Jurkat, Clone E6-1 (cell line): ENCODE data around the gene KCNIP2.

Experiments used
- DNase-seq: peaks from one replicate; pipeline ENCODE4 v3.0.0-alpha.2; 2011; ENCODE audit warnings: low read depth, low spot score
- H3K4me3 ChIP-seq: 2 replicates; pipeline ENCODE4 v1.5.1; 2011; ENCODE audit warnings: mild to moderate bottlenecking, low read length, control low read depth, moderate library complexity

KCNIP2 gene

DNA sequence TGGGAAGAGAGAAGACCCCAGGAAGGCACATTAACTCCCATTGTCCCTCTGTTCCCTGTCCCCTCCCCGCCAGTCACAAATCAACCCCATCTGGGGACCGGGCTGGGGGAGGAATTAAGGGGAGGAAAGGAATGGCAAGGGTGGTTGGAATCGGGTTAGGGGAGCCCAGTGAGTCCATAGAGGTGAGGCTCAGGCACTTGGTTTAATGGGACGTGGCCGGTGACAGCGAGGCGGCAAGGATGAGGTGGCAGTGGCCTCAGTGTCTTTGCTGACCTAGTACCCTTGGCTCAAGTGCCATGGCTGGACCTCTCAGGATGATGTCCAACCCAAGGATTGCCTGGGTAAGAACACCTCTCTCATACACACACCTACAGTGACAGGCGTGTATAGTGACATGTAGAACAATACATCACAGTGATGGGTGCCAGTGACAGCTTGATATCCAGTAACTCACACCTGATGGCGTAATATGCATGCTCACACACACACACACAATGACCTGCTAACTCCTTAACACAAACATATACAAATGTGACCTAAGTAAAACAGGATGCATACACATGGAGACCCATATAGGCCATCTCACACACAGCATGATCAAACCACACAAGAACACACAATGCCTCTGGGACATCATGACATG is 12.3 kb downstream of the KCNIP2 start:
- no peak for DNase-seq
- peak overlapping the region; percentile 60 for H3K4me3 ChIP-seq

DNA sequence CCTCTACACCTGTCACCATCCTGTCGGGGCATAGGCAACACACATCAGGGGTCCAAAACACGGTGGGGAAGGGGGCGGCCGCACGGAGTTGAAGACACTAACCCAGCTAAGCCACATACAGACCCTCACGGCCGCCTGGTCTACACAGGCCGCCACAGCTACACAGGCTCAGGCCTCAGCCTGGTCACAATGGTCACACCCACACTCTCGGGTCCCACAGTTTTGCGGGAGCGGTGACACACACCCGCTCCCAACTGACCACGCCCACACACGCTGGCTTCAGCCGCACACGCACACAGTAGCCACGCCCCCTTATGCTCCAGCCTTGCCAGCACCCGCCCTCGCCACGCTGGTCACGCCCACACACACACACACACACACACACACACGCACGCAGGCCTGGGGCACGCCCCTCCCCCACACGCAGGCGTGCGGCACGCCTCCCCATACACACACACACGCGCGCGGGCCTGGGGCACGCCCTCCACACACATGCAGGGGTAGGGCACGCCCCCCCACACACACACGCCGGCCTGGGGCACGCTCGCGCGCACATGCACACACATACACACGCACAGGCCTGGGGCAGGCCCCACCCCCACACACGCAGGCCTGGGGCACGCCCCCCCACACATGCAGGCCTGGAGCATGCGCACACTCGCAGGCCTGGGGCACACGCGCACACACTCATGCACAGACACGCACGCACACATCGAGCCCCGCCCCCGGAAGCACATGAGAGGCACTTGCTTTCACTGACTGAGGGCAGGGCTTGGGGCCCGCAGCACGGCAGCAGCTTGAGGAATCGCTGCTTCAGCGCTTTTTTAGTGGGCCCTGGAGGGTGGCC is 13.1 kb downstream of the KCNIP2 start:
- peak; percentile 87 for DNase-seq

DNA sequence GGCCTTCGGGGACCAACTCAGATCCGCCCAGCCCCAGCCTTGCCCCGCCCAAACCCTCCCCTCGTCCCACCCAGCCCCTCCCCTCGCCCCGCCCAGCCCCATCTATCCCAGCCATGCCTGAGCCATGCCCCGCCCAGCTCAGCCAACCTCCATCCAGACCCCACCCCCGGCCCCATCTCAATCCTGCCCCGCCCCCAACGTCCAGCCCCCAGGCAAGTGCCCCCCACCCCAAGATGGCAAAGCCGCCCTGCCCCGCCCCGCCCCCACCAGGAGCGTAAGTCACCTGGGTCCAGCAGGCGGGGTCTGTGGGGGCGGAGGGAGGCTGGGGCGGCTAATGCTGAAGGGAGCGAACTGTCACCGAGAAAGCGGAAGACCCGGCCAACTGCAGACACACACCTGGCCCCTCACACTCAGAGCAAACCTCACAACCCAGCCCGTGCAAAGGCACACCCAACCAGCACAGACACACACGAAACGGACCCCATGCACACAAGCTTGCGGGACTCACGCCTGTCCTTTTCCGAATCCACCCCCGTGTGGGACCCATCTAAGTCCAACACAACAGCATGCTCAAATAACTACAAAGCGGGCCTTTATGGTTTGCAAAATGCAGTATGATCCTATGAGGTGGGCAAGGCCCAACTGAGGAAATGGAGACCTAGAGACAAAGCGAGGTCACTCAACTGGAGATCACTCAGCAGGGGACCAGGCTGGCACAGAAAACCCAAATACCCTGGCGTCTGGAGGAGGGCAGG is 13.9 kb downstream of the KCNIP2 start:
- H3K4me3 ChIP-seq, result peak overlapping the region; percentile 60
- peak; percentile 53 for DNase-seq

More for the DNA sequence above, 13.1 kb downstream of the KCNIP2 start:
- peak overlapping the region; percentile 60 for H3K4me3 ChIP-seq

DNA sequence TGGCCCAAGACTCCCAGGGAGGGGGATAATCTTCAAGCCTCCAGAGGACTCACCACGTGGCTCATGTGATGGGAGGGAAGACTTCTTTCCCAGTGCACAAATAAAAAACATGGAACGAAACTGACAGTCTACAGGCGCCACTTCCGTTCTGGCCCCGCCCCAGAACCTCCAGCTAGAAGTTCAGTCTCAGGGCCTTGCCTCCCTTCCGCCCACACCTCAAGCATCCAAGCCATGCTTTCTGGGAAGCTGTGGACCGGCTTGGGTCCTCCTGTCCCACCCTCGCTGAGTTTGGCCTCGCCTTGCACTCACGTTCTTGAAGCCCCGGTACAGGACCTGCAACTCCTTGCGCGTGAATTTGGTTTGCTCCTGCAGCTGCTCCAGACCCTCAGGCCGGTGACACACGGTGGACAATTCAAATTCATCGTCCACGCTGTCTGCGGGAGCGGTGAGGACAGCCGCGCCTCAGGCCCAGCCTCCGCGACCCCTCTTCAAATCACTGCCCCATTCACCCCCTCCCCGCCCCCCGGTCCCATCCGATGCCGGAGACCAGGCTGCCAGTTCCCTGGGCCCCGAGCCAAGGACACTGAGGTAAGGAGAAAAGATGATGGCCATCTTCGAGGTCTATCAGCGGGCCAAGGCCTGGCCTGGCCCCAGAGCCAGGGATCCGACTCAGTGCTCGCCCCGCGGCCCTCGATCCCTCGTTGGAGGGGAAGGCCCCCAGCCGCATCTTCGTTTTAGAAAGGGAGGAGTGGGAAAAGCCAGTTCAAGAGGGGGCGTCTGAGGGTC is 14.6 kb downstream of the KCNIP2 start:
- no peak for DNase-seq
- H3K4me3 ChIP-seq, result no peak overlapping the region

DNA sequence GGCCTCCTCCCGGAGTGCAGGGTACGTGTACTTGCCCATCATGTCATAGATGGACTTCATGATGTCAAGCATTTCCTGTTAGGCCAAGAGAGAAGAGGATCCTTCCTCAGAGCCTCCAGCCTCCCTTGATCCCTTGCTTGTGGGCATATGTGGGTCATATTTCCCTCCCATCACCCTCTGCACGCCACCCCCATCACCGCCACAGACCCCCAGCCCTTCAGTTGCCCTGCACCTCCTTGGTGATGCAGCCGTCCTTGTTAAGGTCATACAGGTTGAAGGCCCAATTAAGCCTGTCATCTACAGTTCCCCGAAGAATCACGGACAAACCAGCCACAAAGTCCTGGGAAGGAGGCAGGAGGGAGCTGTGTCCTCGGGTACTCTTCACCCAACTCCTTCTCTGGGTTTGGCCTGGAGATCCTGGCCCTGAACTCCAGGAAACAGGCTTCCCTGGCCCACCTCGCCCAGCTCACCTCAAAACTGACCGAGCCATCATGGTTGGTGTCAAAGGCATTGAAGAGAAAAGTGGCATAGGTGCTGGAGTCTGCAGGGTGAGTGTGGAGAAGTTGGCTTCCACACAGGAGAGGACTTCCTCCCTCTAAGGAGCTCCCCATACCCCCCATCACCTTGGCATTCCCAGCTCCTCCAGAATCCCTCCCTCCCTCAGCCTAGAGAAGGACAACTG is 15.5 kb downstream of the KCNIP2 start:
- DNase-seq, result no peak
- no peak overlapping the region for H3K4me3 ChIP-seq

DNA sequence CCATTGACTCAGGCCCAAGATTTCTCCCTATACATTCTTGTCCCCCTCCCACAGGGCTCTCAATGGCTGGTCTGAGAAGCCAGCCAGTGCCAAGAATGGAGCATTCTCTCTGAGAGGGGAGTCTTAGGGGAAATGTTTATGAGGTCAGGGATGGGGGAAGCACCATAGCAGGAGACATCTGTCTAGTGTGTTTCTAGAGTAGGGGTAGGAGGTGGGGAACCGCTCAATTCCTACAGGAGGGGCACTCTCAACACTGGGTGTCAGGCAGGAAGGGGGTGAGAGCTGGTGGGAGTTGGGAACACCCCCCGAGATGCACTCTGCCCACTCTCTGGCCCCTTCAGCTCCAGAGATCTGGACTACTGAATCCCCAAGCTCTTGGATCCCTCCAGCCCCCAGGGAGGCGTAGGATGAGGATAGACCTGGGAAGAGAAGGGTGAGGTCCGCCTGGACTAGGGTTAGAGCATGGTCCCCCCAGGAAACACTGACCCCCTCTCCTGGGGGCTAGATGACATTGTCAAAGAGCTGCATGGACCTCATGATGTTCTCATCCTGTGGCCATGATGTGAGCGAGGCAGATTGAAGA is 16.7 kb downstream of the KCNIP2 start:
- DNase-seq, result no peak
- H3K4me3 ChIP-seq, result no peak overlapping the region

DNA sequence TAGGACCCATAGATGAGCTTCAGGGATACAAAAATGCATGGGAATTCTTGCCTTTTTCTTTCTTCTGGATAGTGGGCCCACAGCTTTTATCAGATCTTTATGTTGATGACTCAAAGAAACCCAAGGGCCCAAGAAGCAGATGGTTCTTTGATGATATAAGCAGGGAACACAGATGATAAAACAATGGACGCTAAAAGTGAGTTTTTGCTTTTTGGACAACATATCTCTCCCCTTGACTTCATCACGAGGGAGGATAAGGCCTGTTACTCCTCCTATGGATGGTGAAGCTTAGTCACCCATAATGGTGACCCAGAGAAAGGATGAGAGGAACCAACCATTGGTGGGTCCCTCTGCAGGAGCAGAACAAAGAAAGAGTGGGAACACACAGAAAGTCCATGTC is 18.9 kb downstream of the KCNIP2 start:
- H3K4me3 ChIP-seq, result no peak overlapping the region
- DNase-seq, result no peak

DNA sequence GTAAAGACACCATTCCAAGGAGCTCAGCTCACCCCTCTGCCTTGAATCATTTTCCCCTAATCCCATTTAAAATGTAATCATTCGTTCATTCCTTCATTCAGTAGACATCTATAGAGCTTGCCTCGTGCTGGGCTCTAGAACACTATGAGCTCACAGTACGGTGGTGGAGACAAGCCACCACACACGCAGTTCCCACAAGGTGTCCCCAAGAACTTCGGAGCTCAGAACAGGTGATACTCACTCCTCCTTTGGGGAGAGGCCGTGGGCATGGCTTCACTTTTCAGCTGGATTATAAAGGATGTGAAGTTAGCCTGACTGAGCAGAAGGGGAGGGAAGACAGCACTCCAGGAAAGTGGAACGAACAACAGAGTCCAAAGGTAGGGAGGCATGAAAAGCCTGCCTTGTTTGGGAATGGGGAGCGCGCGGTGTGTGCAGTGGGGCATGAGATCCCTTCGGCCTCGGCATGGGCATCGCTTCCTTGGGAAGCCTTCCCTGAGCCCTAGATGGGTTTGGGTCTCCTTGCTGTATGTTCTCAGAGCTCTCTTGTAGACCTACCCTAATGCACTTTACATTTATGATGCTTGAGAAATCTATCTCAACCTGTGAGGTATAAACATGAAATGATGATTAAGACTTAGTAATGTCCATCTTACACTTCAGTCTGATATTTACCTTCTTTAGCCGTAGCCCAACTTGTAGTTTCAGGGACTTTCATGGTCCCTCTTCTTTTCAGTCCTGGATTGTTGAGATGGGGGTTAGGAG is 24.5 kb downstream of the KCNIP2 start:
- peak overlapping the region; percentile 73 for H3K4me3 ChIP-seq
- no peak for DNase-seq

DNA sequence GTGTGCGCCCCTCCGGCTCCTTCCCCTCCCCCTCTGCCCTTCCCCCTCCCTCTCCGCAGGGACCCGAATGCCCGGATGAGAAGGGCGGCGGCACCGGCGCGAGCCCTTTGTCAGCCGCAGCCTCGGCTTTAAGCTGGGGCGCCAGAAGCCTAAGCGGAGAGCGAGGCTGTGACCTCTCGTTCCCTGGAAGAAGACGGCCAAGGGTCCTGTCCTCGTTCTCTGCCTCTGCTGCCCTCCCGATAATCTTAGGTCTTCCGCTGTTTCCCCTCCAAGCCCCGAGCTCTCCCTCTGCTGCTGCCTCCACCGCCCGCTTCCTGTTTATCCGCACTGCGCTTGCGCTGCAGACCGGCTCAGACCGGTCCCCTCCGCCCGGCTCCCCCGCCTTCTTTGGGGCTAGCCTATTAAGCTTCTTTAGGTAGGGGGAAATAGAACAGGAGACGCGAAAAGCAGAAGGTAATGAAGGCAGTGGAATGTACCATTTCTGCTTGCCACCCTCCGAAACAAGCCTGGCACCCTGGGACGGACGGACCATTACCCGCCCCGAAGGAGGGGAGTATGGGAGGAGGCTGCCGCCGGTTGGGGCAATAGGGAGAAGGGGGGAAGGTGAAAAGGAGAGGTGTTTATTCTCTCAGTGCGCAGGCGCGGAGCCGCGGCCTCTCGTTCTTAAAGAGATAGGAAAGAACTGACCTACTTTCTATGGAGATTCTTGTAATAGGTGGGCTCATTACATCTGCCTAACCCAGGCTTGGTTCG is 25.3 kb downstream of the KCNIP2 start, which contains the start of gene OGA:
Gene OGA (minus strand): TSS at position 326 of the 753 bp plus-strand sequence. CDS start 422 bp downstream, outside the sequence.
- peak; percentile 100 for DNase-seq
- H3K4me3 ChIP-seq, result peak within 1 kb of the TSS; percentile 73

DNA sequence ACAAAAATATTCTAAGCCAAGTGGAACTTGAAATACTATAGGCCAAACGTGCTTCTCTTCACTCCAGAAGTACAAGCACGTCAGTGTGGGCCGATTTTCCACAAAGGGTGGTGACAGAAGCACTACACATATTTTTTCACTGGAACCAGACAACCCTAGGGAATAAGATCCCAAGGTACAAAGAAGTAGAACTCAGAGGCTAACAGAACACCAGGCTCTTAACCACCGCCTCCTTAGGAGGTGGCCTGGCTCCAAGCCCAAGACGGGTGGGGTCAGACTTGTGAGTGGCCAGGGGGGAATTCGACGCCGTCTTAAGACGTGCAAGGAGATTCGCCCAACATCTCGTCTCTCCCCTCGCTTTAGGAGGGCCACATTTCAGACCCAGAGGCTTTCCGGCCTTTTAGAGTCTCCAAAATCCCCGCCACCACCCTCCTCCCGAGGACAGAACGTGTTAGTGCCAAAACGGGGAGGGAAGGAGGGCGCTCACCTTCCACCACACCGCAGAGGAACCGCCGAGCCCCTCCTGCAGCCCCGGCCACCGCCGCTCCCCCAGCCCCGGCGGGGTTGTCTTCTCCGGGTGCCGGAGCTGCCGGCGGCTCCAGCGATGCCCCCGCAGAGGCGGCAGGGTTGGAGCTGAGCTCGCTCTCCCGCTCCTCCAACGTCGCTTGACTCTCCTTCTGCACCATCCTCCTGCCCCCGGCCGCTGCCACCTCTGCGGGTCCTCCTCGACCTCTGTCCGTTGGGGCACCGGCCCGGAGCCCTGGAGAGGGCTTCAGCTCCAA is 26.1 kb downstream of the KCNIP2 start:
- peak overlapping the region; percentile 73 for H3K4me3 ChIP-seq
- DNase-seq, result no peak

DNA sequence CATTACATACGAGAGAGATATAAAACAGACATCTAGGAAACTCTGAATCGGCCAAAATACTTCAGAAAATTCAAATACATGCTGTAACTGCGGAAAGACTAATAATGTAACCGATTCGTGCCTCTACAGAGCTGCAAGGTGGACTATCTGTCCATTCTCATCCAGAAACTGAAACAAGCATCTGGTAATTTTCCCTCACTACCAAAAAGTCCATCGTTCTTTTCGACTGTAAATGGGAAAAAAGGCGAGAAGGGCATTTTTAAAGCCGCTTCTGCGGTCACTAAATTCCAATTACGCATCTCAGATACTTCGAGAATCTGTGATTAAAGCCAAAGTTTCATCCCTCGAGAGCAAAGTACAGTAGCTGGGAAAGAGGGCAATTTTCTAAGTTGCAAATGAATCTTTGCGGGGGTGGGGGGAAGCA is 26.7 kb downstream of the KCNIP2 start:
- H3K4me3 ChIP-seq, result peak overlapping the region; percentile 73
- no peak for DNase-seq

DNA sequence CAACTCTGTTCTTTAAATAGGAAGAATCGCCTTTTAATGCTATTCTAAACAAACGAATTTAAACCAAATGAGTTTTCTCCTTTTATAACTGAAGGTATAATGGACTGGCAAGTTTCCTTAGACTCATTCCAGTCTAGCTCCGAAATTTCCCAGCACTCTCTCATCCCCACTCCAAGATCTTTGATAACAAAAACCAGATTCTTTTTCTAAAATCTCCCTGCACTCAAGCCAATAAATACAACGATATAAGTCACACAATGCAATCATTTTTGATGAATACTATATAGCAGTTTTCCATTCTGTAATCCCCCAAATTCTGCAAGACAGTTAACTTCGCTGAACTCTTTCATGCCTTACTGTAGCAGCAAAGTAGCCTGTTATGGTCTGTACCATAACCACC is 27.2 kb downstream of the KCNIP2 start:
- H3K4me3 ChIP-seq, result peak overlapping the region; percentile 73
- DNase-seq, result no peak

DNA sequence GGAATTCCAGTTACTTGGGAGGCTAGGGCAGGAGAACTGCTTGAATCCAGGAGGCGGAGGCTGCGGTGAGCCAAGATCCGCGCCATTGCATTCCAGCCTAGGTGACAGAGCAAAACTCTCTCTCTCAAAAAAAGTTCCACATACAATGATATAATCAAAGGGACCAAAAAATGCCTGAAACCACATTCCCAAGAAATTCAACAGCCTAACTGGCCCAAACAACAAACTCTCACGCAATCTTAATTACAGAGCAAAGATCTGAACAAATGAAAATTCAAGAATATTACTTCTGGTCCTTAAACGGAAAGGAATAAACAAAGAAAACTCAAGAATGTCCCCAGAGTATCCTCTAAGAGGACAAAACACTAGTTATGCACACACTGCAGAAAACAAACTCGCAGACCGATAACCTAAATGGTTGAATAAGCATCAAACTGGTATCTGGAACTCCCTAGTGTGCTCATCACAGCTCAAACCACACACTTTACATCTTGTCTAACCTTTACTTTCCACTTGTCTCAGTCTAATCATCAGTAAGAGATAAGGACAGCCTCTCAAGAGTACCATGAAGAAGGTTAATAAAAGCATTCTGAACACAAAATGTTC is 29.0 kb downstream of the KCNIP2 start:
- H3K4me3 ChIP-seq, result no peak overlapping the region
- no peak for DNase-seq

DNA sequence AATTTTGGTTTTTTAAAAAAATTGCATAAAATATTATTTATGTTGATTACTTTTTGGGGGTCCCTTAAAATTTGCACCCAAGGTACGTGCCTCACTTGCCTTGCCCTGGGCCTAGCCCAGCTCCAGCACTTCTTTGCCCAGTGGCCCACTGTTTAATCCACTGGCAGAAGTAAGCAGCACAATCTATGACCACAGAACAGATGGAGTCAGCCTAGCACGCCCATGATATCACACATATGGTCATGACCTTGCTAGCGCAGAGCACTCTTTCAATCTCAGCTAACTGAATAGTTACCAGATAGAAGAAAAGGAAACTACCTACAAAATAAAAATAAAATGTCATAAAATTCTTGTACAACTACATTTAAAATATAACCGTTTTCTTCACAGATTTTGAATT is 31.0 kb downstream of the KCNIP2 start:
- DNase-seq, result no peak
- no peak overlapping the region for H3K4me3 ChIP-seq

DNA sequence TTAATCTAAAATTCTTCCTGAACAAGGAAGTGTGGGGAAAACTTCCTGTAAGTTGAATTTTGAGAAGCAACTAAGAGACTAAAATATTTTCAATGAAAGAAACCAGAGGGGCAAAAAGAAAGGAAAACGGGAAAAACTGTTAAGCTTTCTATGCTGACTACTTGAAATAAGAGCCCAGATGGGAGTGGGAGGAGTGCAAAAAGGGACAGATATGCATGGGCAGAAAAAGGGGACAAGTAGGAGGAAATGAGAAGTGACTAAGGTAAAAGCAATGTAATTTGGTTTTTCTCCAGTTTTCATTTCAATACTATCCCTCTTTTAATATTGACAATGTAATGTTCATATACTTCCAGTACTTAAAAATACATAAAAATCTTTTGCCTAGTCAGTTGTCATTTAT is 36.4 kb downstream of the KCNIP2 start:
- no peak overlapping the region for H3K4me3 ChIP-seq
- no peak for DNase-seq

DNA sequence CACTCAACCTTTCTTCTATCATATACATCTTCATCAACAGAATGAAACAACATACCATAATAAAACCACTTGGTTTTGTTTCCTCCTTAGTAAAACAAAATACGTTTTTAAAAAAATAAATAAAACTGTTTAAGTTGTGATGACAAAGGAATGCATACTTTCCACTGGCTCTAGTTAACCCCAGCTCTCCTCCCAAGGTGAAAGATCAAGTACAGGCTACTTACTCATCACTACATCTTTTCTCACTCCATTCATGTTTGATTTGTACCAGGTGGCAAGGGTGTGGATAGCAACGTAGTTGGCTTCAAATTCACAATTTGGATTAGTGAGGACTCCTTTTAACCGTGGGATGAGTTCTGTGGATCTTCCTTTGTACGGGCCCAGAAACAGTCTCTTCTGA is 40.1 kb downstream of the KCNIP2 start:
- no peak for DNase-seq
- no peak overlapping the region for H3K4me3 ChIP-seq
